GM23338 (cell line): ENCODE measurements around the gene C4BPA. TPM values are rescaled to one million over a fixed set of nuclear protein-coding genes. Genes with fewer than 3 reads are reported as not detected.

Experiments used
- ATAC-seq: fragments of 200-7000 bp; cut with Tn5 transposase; 3 replicates; pipeline ENCODE4 v1.9.1; 2020
- DNase-seq: peaks from one replicate; pipeline ENCODE4 v3.0.0-alpha.2; 2015; ENCODE audit warnings: low spot score
- H2AFZ ChIP-seq: fragments of 200-600 bp; sonication (generic); 2 replicates; pipeline ENCODE4 v1.8.0; 2016; ENCODE audit warnings: antibody characterized with exemption, mild to moderate bottlenecking, moderate library complexity
- H3F3A ChIP-seq: fragments of 200-600 bp; sonication (generic); replicated peaks from 2 replicates; pipeline ENCODE4 v1.8.0; 2017; ENCODE audit warnings: antibody characterized with exemption, mixed run types, low read depth
- H3K27ac ChIP-seq: fragments of 200-600 bp; sonication (generic); 2 replicates; pipeline ENCODE4 v1.6.1; 2016; ENCODE audit warnings: low read depth
- H3K27me3 ChIP-seq: fragments of 200-600 bp; sonication (generic); 2 replicates; pipeline ENCODE4 v1.8.0; 2016; ENCODE audit warnings: mild to moderate bottlenecking, mixed run types, moderate library complexity; ENCODE audit not compliant: insufficient read depth
- H3K36me3 ChIP-seq: fragments of 200-600 bp; sonication (generic); 2 replicates; pipeline ENCODE4 v1.8.0; 2016; ENCODE audit warnings: mild to moderate bottlenecking; ENCODE audit not compliant: insufficient read depth
- H3K4me1 ChIP-seq: fragments of 200-600 bp; sonication (generic); 2 replicates; pipeline ENCODE4 v1.8.0; 2016; ENCODE audit warnings: mild to moderate bottlenecking, moderate library complexity; ENCODE audit not compliant: insufficient read depth
- H3K4me2 ChIP-seq: fragments of 200-600 bp; sonication (generic); 2 replicates; pipeline ENCODE4 v1.7.1; 2017; ENCODE audit warnings: mixed run types
- H3K4me3 ChIP-seq: fragments of 200-600 bp; sonication (generic); 2 replicates; pipeline ENCODE4 v1.6.1; 2016; ENCODE audit warnings: mixed run types
- H3K79me2 ChIP-seq: fragments of 200-600 bp; sonication (generic); replicated peaks from 2 replicates; pipeline ENCODE4 v1.8.0; 2017; ENCODE audit warnings: mild to moderate bottlenecking; ENCODE audit not compliant: insufficient read depth
- H3K9me2 ChIP-seq: fragments of 200-600 bp; sonication (generic); 2 replicates; pipeline ENCODE4 v1.8.0; 2017; ENCODE audit not compliant: insufficient read depth
- H4K20me1 ChIP-seq: fragments of 200-600 bp; sonication (generic); replicated peaks from 2 replicates; pipeline ENCODE4 v1.8.0; 2017; ENCODE audit warnings: mild to moderate bottlenecking; ENCODE audit not compliant: insufficient read depth
- H3K27ac Mint-ChIP-seq: 2 replicates; pipeline ENCODE4 v1.8.0; 2020; ENCODE audit warnings: inconsistent platforms, mild to moderate bottlenecking, moderate library complexity, mixed read lengths
- H3K27me3 Mint-ChIP-seq: 3 replicates; pipeline ENCODE4 v1.8.0; 2022; ENCODE audit warnings: low read depth, mild to moderate bottlenecking, moderate library complexity, mixed read lengths, inconsistent platforms; ENCODE audit not compliant: insufficient read depth, poor library complexity
- H3K36me3 Mint-ChIP-seq: 3 replicates; pipeline ENCODE4 v1.8.0; 2021; ENCODE audit warnings: low read depth, mild to moderate bottlenecking, inconsistent platforms, moderate library complexity, mixed read lengths
- H3K4me1 Mint-ChIP-seq: 3 replicates; pipeline ENCODE4 v1.8.0; 2020; ENCODE audit warnings: mild to moderate bottlenecking, inconsistent platforms, mixed read lengths
- H3K4me3 Mint-ChIP-seq: 3 replicates; pipeline ENCODE4 v1.8.0; 2021; ENCODE audit warnings: moderate library complexity, mild to moderate bottlenecking, inconsistent platforms, mixed read lengths
- H3K9me3 Mint-ChIP-seq: 3 replicates; pipeline ENCODE4 v1.8.0; 2020; ENCODE audit warnings: moderate library complexity, mild to moderate bottlenecking, inconsistent platforms, mixed read lengths
- EZH2 ChIP-seq: fragments of 200-600 bp; sonication (generic); IDR thresholded peaks from one replicate; pipeline ENCODE4 v1.8.0; 2017; ENCODE audit warnings: antibody characterized with exemption, mild to moderate bottlenecking, low read depth; ENCODE audit not compliant: unreplicated experiment
- EZH2phosphoT487 ChIP-seq: fragments of 200-600 bp; sonication (generic); IDR thresholded peaks from one replicate; pipeline ENCODE4 v1.8.1; 2018; ENCODE audit warnings: antibody characterized with exemption; ENCODE audit not compliant: unreplicated experiment
- JUNB ChIP-seq: IDR thresholded peaks from one replicate; pipeline ENCODE4 v1.6.1; 2016; ENCODE audit warnings: antibody characterized with exemption; ENCODE audit not compliant: unreplicated experiment
- NANOG ChIP-seq: IDR thresholded peaks from 2 replicates; pipeline ENCODE4 v1.6.1; 2016; ENCODE audit warnings: antibody characterized with exemption, borderline replicate concordance
- POLR2AphosphoS5 ChIP-seq: IDR thresholded peaks from 2 replicates; pipeline ENCODE4 v1.6.1; 2016; ENCODE audit warnings: antibody characterized with exemption, low read depth
- REST ChIP-seq: IDR thresholded peaks from one replicate; pipeline ENCODE4 v1.6.1; 2018; ENCODE audit warnings: antibody characterized with exemption; ENCODE audit not compliant: unreplicated experiment
- STAT1 ChIP-seq: IDR thresholded peaks from one replicate; pipeline ENCODE4 v1.6.1; 2016; ENCODE audit warnings: antibody characterized with exemption; ENCODE audit not compliant: unreplicated experiment
- ZNF114 ChIP-seq: fragments of 250-450 bp; sonication (Bioruptor Pico); IDR thresholded peaks from 2 replicates; pipeline ENCODE4 v1.5.0; 2020; ENCODE audit warnings: mild to moderate bottlenecking, moderate library complexity
- ZNF331 ChIP-seq: fragments of 250-450 bp; sonication (Bioruptor Pico); IDR thresholded peaks from 2 replicates; pipeline ENCODE4 v1.5.0; 2020; ENCODE audit warnings: low read depth, mild to moderate bottlenecking, moderate library complexity
- ZNF462 ChIP-seq: fragments of 250-450 bp; sonication (Bioruptor Pico); IDR thresholded peaks from 2 replicates; pipeline ENCODE4 v1.5.0; 2020; ENCODE audit warnings: mild to moderate bottlenecking, moderate library complexity
- polyA plus RNA-seq: library from polyadenylated mRNA; unstranded; fragments of >200 nt; fragmentation: Nextera tagmentation; extraction: Ambion mirVana; gene quantifications from 2 replicates; pipeline ENCODE4 v1.2.1, GENCODE V29; 2016
- total RNA-seq: library from RNA; depleted of rRNA; stranded (reverse); fragments of >200 nt; shearing (Covaris generic); gene quantifications from 2 replicates; pipeline ENCODE4 v1.2.3, GENCODE V29; 2014

The C4BPA gene
- total and polyA plus RNA-seq, 2 experiments from 2014 or later = not detected

- Histone ChIP-seq H3K27me3 (no peaks in the 10 kb centered on the region), H3K79me2 (no peaks in the 10 kb centered on the region), H3F3A (no peaks in the 10 kb centered on the region), H2AFZ (no peak overlapping the region), H3K36me3 (peaks cover 4% of the 10 kb centered on the region; the same call in 1 of the 2 replicates), H3K4me2 (no peak overlapping the region), H3K27ac (no peak overlapping the region), H3K4me3 (no peak overlapping the region), H3K4me1 (no peaks in the 10 kb centered on the region), H3K9me2 (no peaks in the 10 kb centered on the region), H4K20me1 (peaks cover 3% of the 10 kb centered on the region; the same call in 1 of the 2 replicates)
- Mint-ChIP-seq H3K4me3 (no peak overlapping the region), H3K27me3 (no peaks in the 10 kb centered on the region), H3K4me1 (0 out of 3 replicates have a peak, but pooled peaks cover under 1% of the 10 kb centered on the region), H3K36me3 (peaks cover 14% of the 10 kb centered on the region), H3K27ac (no peak overlapping the region), H3K9me3 (no peaks in the 10 kb centered on the region)
- ATAC-seq (no peak), DNase-seq (no peak)
- no peak for TF ChIP-seq EZH2
- no peak for TF ChIP-seq NANOG
- TF ChIP-seq POLR2AphosphoS5 = no peak
- no peak for TF ChIP-seq ZNF331 (CRISPR knock-in tag)
- no peak for TF ChIP-seq ZNF114 (CRISPR knock-in tag)
- TF ChIP-seq EZH2phosphoT487 = no peak
- TF ChIP-seq ZNF462 = no peak
- no peak for TF ChIP-seq JUNB
- no peak for TF ChIP-seq STAT1
- no peak for TF ChIP-seq REST
Measured at GRCh38 chr1:207072233-207072632, 31.8 kb upstream of the C4BPA start.
